H4 (cell line): Measurements from ENCODE around the gene ASCC1. TPM values are rescaled to one million over a fixed set of nuclear protein-coding genes. Genes with fewer than 3 reads are reported as not detected.
A peak's percentile ranks its signal among the peaks of the same experiment; 100 is the strongest.
"Not testable (repeated sequence)": the region's sequence is repeated elsewhere in the genome, so short reads cannot be mapped to it uniquely, and the experiment has no call there.

Experiments used
- DNase-seq: peaks from one replicate; pipeline ENCODE4 v3.0.0-alpha.2; 2015; ENCODE audit warnings: low spot score
- total RNA-seq: library from RNA; depleted of rRNA; stranded (reverse); fragments of >200 nt; shearing (Covaris generic); gene quantifications from 2 replicates; pipeline ENCODE4 v1.2.3, GENCODE V29; 2014; rRNA removed

ASCC1 gene
- 47.3 and 51.5 TPM in 2 replicates for total RNA-seq

GRCh38 chr10:72215611-72216549 lies at the start of gene ASCC1, which contains the start of gene ANAPC16:
Gene ASCC1 (minus strand): TSS chr10:72216276. CDS start chr10:72213298, 2,978 bp downstream.
Gene ANAPC16 (plus strand): TSS chr10:72216012. CDS start chr10:72223915, 7,903 bp downstream.
- DNase-seq: peak; percentile 83

- no peak for DNase-seq
Observed at GRCh38 chr10:72265508-72265907, 49.4 kb upstream of the ASCC1 start.

GRCh38 chr10:72264536-72264935 lies 48.5 kb upstream of the ASCC1 start:
- DNase-seq: no peak

- peak; percentile 74 for DNase-seq
Observed at GRCh38 chr10:72263613-72264241, 47.7 kb upstream of the ASCC1 start.

GRCh38 chr10:72261784-72262404 lies 45.8 kb upstream of the ASCC1 start:
- no peak for DNase-seq

GRCh38 chr10:72260976-72261783 lies 45.1 kb upstream of the ASCC1 start:
- DNase-seq: peak; percentile 76

- DNase-seq: peak; percentile 87
Observed at GRCh38 chr10:72260239-72260975, 44.3 kb upstream of the ASCC1 start.

- DNase-seq: peak; percentile 76
Observed at GRCh38 chr10:72259491-72260238, 43.6 kb upstream of the ASCC1 start.

GRCh38 chr10:72258617-72259016 lies 42.5 kb upstream of the ASCC1 start:
- DNase-seq: no peak

GRCh38 chr10:72257051-72257892 lies 41.2 kb upstream of the ASCC1 start:
- DNase-seq: no peak

- no peak for DNase-seq
Observed at GRCh38 chr10:72255977-72256729, 40.1 kb upstream of the ASCC1 start.

GRCh38 chr10:72254813-72255568 lies 38.9 kb upstream of the ASCC1 start:
- peak; percentile 71 for DNase-seq

- DNase-seq: no peak
Observed at GRCh38 chr10:72253578-72253977, 37.5 kb upstream of the ASCC1 start.

GRCh38 chr10:72252972-72253371 lies 36.9 kb upstream of the ASCC1 start:
- no peak for DNase-seq

- DNase-seq: no peak
Observed at GRCh38 chr10:72251635-72252034, 35.6 kb upstream of the ASCC1 start.

- no peak for DNase-seq
Observed at GRCh38 chr10:72250666-72251065, 34.6 kb upstream of the ASCC1 start.

- DNase-seq: not testable (repeated sequence)
Observed at GRCh38 chr10:72249176-72249862, 33.2 kb upstream of the ASCC1 start.
